Heart left ventricle (tissue), 16 donors: ENCODE data around the gene CACTIN. TPM values are rescaled to one million over a fixed set of nuclear protein-coding genes. Genes with fewer than 3 reads are reported as not detected.

Experiments used
- ATAC-seq, 4 donors: fragments of 200-7000 bp; cut with Tn5 transposase; one replicate each; pipeline ENCODE4 v1.9.1; 2020 to 2022; ENCODE audit warnings: moderate library complexity in 4 of 4, mild to moderate bottlenecking in 3 of 4, moderate number of reproducible peaks in 1 of 4
- DNase-seq, 5 donors: peaks; one replicate each; pipeline ENCODE4 v3.0.0-alpha.2; 2020
- H3K27ac ChIP-seq, 12 donors: fragments of 200-600 bp; sonication (generic) in 4 of 12; one replicate each; pipeline versions ENCODE4 v1.5.0 to v1.8.0; 2016 to 2022; ENCODE audit warnings: mild to moderate bottlenecking in 2 of 12
- H3K27me3 ChIP-seq, 9 donors: fragments of 200-600 bp; sonication (generic) in 2 of 9; one replicate each; pipeline versions ENCODE4 v1.5.1 to v1.8.0; 2016 to 2022; ENCODE audit warnings: mild to moderate bottlenecking in 3 of 9
- H3K36me3 ChIP-seq, 9 donors: fragments of 200-600 bp; sonication (generic) in 2 of 9; one replicate each; pipeline versions ENCODE4 v1.5.0 to v1.8.0; 2018 to 2022; ENCODE audit warnings: mild to moderate bottlenecking in 2 of 9
- H3K4me1 ChIP-seq, 12 donors: fragments of 200-600 bp; sonication (generic) in 4 of 12; one replicate each; pipeline versions ENCODE4 v1.5.0 to v1.8.0; 2016 to 2022; ENCODE audit warnings: mild to moderate bottlenecking in 3 of 12
- H3K4me3 ChIP-seq, 12 donors: fragments of 200-600 bp; sonication (generic) in 4 of 12; one replicate each; pipeline versions ENCODE4 v1.5.0 to v1.8.0; 2017 to 2022; ENCODE audit warnings: mild to moderate bottlenecking in 9 of 12, moderate library complexity in 4 of 12
- H3K9me3 ChIP-seq, 12 donors: fragments of 200-600 bp; sonication (generic) in 4 of 12; one replicate each; pipeline versions ENCODE4 v1.5.0 to v1.8.0; 2016 to 2022; ENCODE audit warnings: mild to moderate bottlenecking in 1 of 12
- CTCF ChIP-seq, 12 donors: fragments of 200-600 bp; sonication (generic) in 4 of 12; IDR thresholded peaks; one replicate each; pipeline versions ENCODE4 v1.5.0 to v1.8.0; 2018 to 2022; ENCODE audit warnings: antibody characterized with exemption in 12 of 12, mild to moderate bottlenecking in 5 of 12
- POLR2A ChIP-seq, 2 donors: fragments of 450-650 bp; IDR thresholded peaks; one replicate each; pipeline ENCODE4 v1.6.1; 2017; ENCODE audit warnings: antibody characterized with exemption in 2 of 2, mild to moderate bottlenecking in 2 of 2, moderate library complexity in 2 of 2
- WGBS, 4 donors: extraction: QIAGEN DNeasy Blood & Tissue Kit in 2 of 4; methylation state at CpG; one replicate each; pipeline versions ENCODE4 v1.1.5 to v1.1.7; 2013 to 2018; 5-methylcytosine and 5-hydroxymethylcytosine counted together
- intact Hi-C, 10 donors: fragments of 100-400 bp; cut with DNase I; formaldehyde crosslinking; loops; one replicate each; pipeline versions ENCODE4 v1.11.1 to v1.14.2; 2022
- polyA plus RNA-seq, 2 donors: library from polyadenylated mRNA; stranded (reverse); fragments of 200-250 nt; gene quantifications; one replicate each; pipeline ENCODE4 v1.2.3, GENCODE V29; 2013
- total RNA-seq, 9 donors: library from RNA; depleted of rRNA in 2 of 9; stranded (reverse); fragments of >200 nt in 2 of 9; fragmentation: NEBNext Ultra II Directional in 3 of 9; extraction: Animal tissue kit (Norgen Biotek cat#: 25700) in 3 of 9; gene quantifications; one replicate each; pipeline versions ENCODE4 v1.1.0 to v1.2.4, GENCODE V29; 2016 to 2023
- donor health status: ischemic (EF 13 %, LVEDD 7.1; RV severe dilation, severe dysfunction).
- donor health status: healthy with polysubstance abuse.
- donor health status: DM: no; HTN: yes; CAD: no.
- donor health status: DM: no; HTN: no; CAD: no.
- donor health status: ischemic (EF 25% LVEDD 6.9; RV normal size, moderate dysfunction).
- donor health status: ischemic (EF 25% LVEDD 5.7; RV mildly dilated, moderate dysfunction).
- donor health status: healthy.
- donor health status: DM: yes; HTN: yes; CAD: no.
- donor health status: ischemic (EF 35%, LVEDD 5.7; RV mildly dilated, moderate dysfunction).
- donor health status: nonischemic (EF 11% LVEDD 7.7; RV severe dilation, severe dysfunction).
- donor health status: DM: yes; HTN: yes; CAD: no.
- donor health status: PGD.
- donor health status: ischemic (EF 29% LVEDD 5.4; RV normal size, mild dysfunction).
- donor health status: nonischemic (EF 23%, LVEDD 6.1; RV moderate dilation, normal function).

CACTIN gene
- total and polyA plus RNA-seq, 11 donors: 9.8 to 23.4 (median 14.1) TPM

- ATAC-seq (no peak), DNase-seq (no peak)
- TF ChIP-seq POLR2A (IDR thresholded peaks at IDR 0.05): no peak
- TF ChIP-seq CTCF (IDR thresholded peaks at IDR 0.05): no peak
- H3K27ac ChIP-seq: peak overlapping the region in 2 of 12 donors; percentile 30 to 77
- intact Hi-C loops: no loop called here
- H3K9me3 ChIP-seq: no peaks in the 10 kb centered on the region
- H3K4me1 ChIP-seq: peaks cover 0 to 37% (median 22%) of the 10 kb centered on the region in 12 donors
- H3K36me3 ChIP-seq: peaks cover 0 to 9% (median 0%) of the 10 kb centered on the region in 9 donors
- H3K4me3 ChIP-seq: peak overlapping the region in 9 of 12 donors; percentile 35 to 56 (median 43)
- H3K27me3 ChIP-seq: no peaks in the 10 kb centered on the region
- WGBS, 4 donors: 82 to 88% (median 85%) methylated on average over 27 to 29 of the region's 29 CpGs
These were observed 50.5 kb downstream of the CACTIN start for GRCh38 chr19:3575949-3576673.

GRCh38 chr19:3575260-3575741 lies 51.3 kb downstream of the CACTIN start:
- DNase-seq (no peak), ATAC-seq (no peak)
- Histone ChIP-seq H3K27me3 (no peaks in the 10 kb centered on the region), H3K9me3 (no peaks in the 10 kb centered on the region), H3K27ac (no peak overlapping the region), H3K4me3 (no peak overlapping the region), H3K4me1 (peaks cover 0 to 37% (median 22%) of the 10 kb centered on the region in 12 donors), H3K36me3 (peaks cover 0 to 9% (median 0%) of the 10 kb centered on the region in 9 donors)
- no peak for TF ChIP-seq POLR2A (IDR thresholded peaks at IDR 0.05)
- TF ChIP-seq CTCF (IDR thresholded peaks at IDR 0.05): no peak
- WGBS, 4 donors: 89 to 95% (median 93%) methylated on average over 19 of the region's 19 CpGs
- intact Hi-C loops: no loop called here

GRCh38 chr19:3573858-3574637 lies 52.5 kb downstream of the CACTIN start:
- peak; percentile 76 to 93 (median 87) for DNase-seq
- peaks cover 0 to 37% (median 22%) of the 10 kb centered on the region in 12 donors for H3K4me1 ChIP-seq
- H3K4me3 ChIP-seq: peak overlapping the region; percentile 62 to 98 (median 94)
- H3K36me3 ChIP-seq: peaks cover 0 to 9% (median 0%) of the 10 kb centered on the region in 9 donors
- no peak for TF ChIP-seq POLR2A (IDR thresholded peaks at IDR 0.05)
- TF ChIP-seq CTCF (IDR thresholded peaks at IDR 0.05): no peak
- H3K27ac ChIP-seq: peak overlapping the region in 1 of 12 donors; percentile 82
- H3K9me3 ChIP-seq: no peaks in the 10 kb centered on the region
- H3K27me3 ChIP-seq: no peaks in the 10 kb centered on the region
- intact Hi-C loops: loop anchor here in 2 of 10 donors (2.0 to 5.0 kb wide), 3 partner anchors 17 to 53 kb away; partner anchors contain the start of genes MFSD12 (in 2 of the 2) and CACTIN (in 1 of the 2)
- ATAC-seq: peak in 3 of 4 donors; percentile 19 to 36 (median 23)
- WGBS, 4 donors: 62 to 68% (median 63%) methylated on average over 53 to 55 of the region's 55 CpGs
